SK-N-SH treated with all-trans-retinoic acid at 6 μM for 48 hours (cell line): ENCODE results near the gene RGS12.

Source experiments
- ATAC-seq: fragments of 200-7000 bp; cut with Tn5 transposase; 3 replicates; pipeline ENCODE4 v1.9.1; 2020; ENCODE audit warnings: mild to moderate bottlenecking, moderate library complexity
- ARNTL ChIP-seq: fragments of 450-650 bp; formaldehyde crosslinking; IDR thresholded peaks from 2 replicates; pipeline ENCODE4 v1.5.0; 2020; ENCODE audit warnings: low read depth, mild to moderate bottlenecking, moderate library complexity, borderline replicate concordance
- BACH2 ChIP-seq: fragments of 250-450 bp; sonication (Bioruptor Pico); IDR thresholded peaks from 2 replicates; pipeline ENCODE4 v1.9.0; 2021; ENCODE audit warnings: mild to moderate bottlenecking, borderline replicate concordance
- CSDC2 ChIP-seq: fragments of 250-450 bp; sonication (Bioruptor Pico); IDR thresholded peaks from 2 replicates; pipeline ENCODE4 v1.5.0; 2020; ENCODE audit warnings: mild to moderate bottlenecking, moderate library complexity
- GLIS3 ChIP-seq: fragments of 250-450 bp; sonication (Bioruptor Pico); IDR thresholded peaks from 2 replicates; pipeline ENCODE4 v1.5.0; 2020; ENCODE audit warnings: mild to moderate bottlenecking, moderate library complexity
- ISL1 ChIP-seq: fragments of 250-450 bp; sonication (Bioruptor Pico); IDR thresholded peaks from 2 replicates; pipeline ENCODE4 v2.1.2; 2022; ENCODE audit warnings: mild to moderate bottlenecking, moderate library complexity
- OSR1 ChIP-seq: fragments of 250-450 bp; sonication (Bioruptor Pico); IDR thresholded peaks from 2 replicates; pipeline ENCODE4 v1.8.0; 2022; ENCODE audit warnings: moderate library complexity, mild to moderate bottlenecking, inconsistent platforms
- SNAI2 ChIP-seq: fragments of 250-450 bp; sonication (Bioruptor Pico); IDR thresholded peaks from 2 replicates; pipeline ENCODE4 v1.5.0; 2020; ENCODE audit warnings: mild to moderate bottlenecking, moderate library complexity
- TCF4 ChIP-seq: fragments of 250-450 bp; sonication (Bioruptor Pico); IDR thresholded peaks from 2 replicates; pipeline ENCODE4 v1.8.0; 2021; ENCODE audit warnings: mild to moderate bottlenecking, moderate library complexity, borderline replicate concordance
- TOX ChIP-seq: fragments of 250-450 bp; sonication (Bioruptor Pico); IDR thresholded peaks from 2 replicates; pipeline ENCODE4 v1.8.0; 2021; ENCODE audit warnings: mild to moderate bottlenecking, moderate library complexity, borderline replicate concordance
- ZC3H10 ChIP-seq: fragments of 250-450 bp; sonication (Bioruptor Pico); IDR thresholded peaks from 2 replicates; pipeline ENCODE4 v1.5.1; 2021; ENCODE audit warnings: mild to moderate bottlenecking, moderate library complexity
- ZFP3 ChIP-seq: fragments of 250-450 bp; sonication (Bioruptor Pico); IDR thresholded peaks from 2 replicates; pipeline ENCODE4 v1.5.0; 2020; ENCODE audit warnings: mild to moderate bottlenecking, moderate library complexity
- ZFP30 ChIP-seq: fragments of 450-650 bp; formaldehyde crosslinking; IDR thresholded peaks from 2 replicates; pipeline ENCODE4 v1.5.0; 2022; ENCODE audit warnings: mild to moderate bottlenecking, moderate library complexity
- ZNF565 ChIP-seq: fragments of 450-650 bp; formaldehyde crosslinking; conservative IDR thresholded peaks from 2 replicates; pipeline ENCODE4 v1.5.0; 2020; ENCODE audit warnings: low read depth, mild to moderate bottlenecking, moderate library complexity
- ZNF70 ChIP-seq: fragments of 450-650 bp; formaldehyde crosslinking; IDR thresholded peaks from 2 replicates; pipeline ENCODE4 v1.5.0; 2020; ENCODE audit warnings: mild to moderate bottlenecking, moderate library complexity
- ZNF8 ChIP-seq: fragments of 450-650 bp; formaldehyde crosslinking; IDR thresholded peaks from 2 replicates; pipeline ENCODE4 v1.5.0; 2020; ENCODE audit warnings: mild to moderate bottlenecking, moderate library complexity
- TF ChIP-seq, protein P1 (sequence below): fragments of 250-450 bp; sonication (Bioruptor Pico); IDR thresholded peaks from 2 replicates; pipeline ENCODE4 v1.8.0; 2021; ENCODE audit warnings: low read depth, mild to moderate bottlenecking, moderate library complexity, borderline replicate concordance
- TF ChIP-seq, protein P2 (sequence below): fragments of 250-450 bp; sonication (Bioruptor Pico); IDR thresholded peaks from 2 replicates; pipeline ENCODE4 v1.8.0; 2020; ENCODE audit warnings: mild to moderate bottlenecking, moderate library complexity, borderline replicate concordance
- TF ChIP-seq, protein P3 (sequence below): fragments of 250-450 bp; sonication (Bioruptor Pico); IDR thresholded peaks from 2 replicates; pipeline ENCODE4 v1.5.0; 2020; ENCODE audit warnings: mild to moderate bottlenecking, moderate library complexity
- TF ChIP-seq, protein P4 (sequence below): fragments of 250-450 bp; sonication (Bioruptor Pico); IDR thresholded peaks from 2 replicates; pipeline ENCODE4 v1.5.1; 2021; ENCODE audit warnings: mild to moderate bottlenecking, moderate library complexity

RGS12 gene

DNA sequence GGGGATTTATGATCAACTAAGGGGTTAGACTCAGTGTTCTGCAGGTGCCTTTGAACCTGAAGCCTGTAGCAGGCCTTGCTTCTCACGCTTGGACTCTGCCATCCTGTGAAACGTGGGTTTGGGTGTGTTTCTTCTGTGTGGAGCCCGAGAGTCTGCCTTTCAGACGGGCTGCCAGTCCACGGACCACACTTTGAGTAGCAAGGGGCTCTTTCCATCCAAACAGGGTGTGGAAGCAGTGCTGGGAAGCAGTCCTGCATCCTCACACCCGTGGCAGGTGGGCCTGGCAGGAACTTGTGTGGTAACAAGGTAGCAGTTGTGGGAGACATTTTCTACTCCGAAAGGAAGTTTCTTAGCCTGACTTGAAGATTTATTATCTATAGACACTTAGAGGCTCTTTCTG lies 22.7 kb downstream of the RGS12 start (continued):
- TF ChIP-seq, protein P1, sequence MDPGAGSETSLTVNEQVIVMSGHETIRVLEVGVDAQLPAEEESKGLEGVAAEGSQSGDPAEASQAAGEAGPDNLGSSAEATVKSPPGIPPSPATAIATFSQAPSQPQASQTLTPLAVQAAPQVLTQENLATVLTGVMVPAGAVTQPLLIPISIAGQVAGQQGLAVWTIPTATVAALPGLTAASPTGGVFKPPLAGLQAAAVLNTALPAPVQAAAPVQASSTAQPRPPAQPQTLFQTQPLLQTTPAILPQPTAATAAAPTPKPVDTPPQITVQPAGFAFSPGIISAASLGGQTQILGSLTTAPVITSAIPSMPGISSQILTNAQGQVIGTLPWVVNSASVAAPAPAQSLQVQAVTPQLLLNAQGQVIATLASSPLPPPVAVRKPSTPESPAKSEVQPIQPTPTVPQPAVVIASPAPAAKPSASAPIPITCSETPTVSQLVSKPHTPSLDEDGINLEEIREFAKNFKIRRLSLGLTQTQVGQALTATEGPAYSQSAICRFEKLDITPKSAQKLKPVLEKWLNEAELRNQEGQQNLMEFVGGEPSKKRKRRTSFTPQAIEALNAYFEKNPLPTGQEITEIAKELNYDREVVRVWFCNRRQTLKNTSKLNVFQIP (CRISPR knock-in tag) = no peak
- TF ChIP-seq, all 23 proteins: peak for 0

DNA sequence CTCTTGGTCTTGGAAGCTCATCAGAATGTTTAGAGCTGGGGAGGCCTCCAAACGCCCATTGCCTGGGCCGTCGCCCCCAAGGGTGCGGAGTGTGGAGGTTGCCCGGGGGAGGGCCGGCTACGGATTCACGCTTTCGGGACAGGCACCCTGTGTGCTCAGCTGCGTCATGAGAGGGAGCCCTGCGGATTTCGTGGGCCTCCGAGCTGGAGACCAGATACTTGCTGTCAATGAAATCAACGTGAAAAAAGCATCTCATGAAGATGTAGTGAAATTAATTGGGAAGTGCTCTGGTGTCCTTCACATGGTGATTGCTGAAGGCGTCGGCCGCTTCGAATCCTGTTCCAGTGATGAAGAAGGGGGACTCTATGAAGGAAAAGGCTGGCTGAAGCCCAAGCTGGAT lies 23.3 kb downstream of the RGS12 start:
- TF ChIP-seq GLIS3 (CRISPR knock-in tag) (no peak), ISL1 (no peak), ZNF565 (CRISPR knock-in tag) (no peak), OSR1 (CRISPR knock-in tag) (no peak), ARNTL (CRISPR knock-in tag) (no peak), TOX (no peak), BACH2 (CRISPR knock-in tag) (no peak), SNAI2 (CRISPR knock-in tag) (no peak), ZFP3 (CRISPR knock-in tag) (no peak), ZNF70 (no peak), ZC3H10 (CRISPR knock-in tag) (no peak), ZNF8 (CRISPR knock-in tag) (no peak), TCF4 (CRISPR knock-in tag) (no peak)
- TF ChIP-seq, protein P2, sequence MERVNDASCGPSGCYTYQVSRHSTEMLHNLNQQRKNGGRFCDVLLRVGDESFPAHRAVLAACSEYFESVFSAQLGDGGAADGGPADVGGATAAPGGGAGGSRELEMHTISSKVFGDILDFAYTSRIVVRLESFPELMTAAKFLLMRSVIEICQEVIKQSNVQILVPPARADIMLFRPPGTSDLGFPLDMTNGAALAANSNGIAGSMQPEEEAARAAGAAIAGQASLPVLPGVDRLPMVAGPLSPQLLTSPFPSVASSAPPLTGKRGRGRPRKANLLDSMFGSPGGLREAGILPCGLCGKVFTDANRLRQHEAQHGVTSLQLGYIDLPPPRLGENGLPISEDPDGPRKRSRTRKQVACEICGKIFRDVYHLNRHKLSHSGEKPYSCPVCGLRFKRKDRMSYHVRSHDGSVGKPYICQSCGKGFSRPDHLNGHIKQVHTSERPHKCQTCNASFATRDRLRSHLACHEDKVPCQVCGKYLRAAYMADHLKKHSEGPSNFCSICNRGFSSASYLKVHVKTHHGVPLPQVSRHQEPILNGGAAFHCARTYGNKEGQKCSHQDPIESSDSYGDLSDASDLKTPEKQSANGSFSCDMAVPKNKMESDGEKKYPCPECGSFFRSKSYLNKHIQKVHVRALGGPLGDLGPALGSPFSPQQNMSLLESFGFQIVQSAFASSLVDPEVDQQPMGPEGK (CRISPR knock-in tag) = no peak
- TF ChIP-seq, protein P1 (CRISPR knock-in tag) = no peak
- TF ChIP-seq, protein P3, sequence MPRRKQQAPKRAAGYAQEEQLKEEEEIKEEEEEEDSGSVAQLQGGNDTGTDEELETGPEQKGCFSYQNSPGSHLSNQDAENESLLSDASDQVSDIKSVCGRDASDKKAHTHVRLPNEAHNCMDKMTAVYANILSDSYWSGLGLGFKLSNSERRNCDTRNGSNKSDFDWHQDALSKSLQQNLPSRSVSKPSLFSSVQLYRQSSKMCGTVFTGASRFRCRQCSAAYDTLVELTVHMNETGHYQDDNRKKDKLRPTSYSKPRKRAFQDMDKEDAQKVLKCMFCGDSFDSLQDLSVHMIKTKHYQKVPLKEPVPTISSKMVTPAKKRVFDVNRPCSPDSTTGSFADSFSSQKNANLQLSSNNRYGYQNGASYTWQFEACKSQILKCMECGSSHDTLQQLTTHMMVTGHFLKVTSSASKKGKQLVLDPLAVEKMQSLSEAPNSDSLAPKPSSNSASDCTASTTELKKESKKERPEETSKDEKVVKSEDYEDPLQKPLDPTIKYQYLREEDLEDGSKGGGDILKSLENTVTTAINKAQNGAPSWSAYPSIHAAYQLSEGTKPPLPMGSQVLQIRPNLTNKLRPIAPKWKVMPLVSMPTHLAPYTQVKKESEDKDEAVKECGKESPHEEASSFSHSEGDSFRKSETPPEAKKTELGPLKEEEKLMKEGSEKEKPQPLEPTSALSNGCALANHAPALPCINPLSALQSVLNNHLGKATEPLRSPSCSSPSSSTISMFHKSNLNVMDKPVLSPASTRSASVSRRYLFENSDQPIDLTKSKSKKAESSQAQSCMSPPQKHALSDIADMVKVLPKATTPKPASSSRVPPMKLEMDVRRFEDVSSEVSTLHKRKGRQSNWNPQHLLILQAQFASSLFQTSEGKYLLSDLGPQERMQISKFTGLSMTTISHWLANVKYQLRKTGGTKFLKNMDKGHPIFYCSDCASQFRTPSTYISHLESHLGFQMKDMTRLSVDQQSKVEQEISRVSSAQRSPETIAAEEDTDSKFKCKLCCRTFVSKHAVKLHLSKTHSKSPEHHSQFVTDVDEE = no peak
- no peak for ATAC-seq

DNA sequence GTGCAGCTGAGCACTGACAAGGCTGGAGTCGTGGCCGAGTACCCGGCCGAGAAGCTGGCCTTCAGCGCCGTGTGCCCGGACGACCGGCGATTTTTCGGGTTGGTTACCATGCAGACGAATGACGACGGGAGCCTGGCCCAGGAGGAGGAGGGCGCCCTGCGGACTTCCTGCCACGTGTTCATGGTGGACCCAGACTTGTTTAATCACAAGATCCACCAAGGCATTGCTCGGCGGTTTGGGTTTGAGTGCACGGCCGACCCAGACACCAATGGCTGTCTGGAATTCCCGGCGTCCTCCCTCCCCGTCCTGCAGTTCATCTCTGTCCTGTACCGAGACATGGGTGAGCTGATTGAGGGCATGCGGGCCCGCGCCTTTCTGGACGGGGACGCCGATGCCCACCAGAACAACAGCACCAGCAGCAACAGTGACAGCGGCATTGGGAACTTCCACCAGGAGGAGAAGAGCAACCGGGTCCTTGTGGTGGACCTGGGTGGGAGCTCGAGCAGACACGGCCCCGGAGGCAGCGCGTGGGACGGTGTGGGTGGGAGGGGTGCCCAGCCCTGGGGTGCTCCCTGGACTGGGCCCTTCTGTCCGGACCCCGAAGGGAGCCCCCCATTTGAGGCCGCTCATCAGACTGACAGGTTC lies 24.3 kb downstream of the RGS12 start:
- ATAC-seq = no peak
- TF ChIP-seq, protein P3 = no peak
- no peak for TF ChIP-seq CSDC2
- no peak for TF ChIP-seq ZFP30 (CRISPR knock-in tag)
- no peak for TF ChIP-seq OSR1 (CRISPR knock-in tag)
- TF ChIP-seq TOX = no peak
- TF ChIP-seq, protein P1 (CRISPR knock-in tag) = no peak
- no peak for TF ChIP-seq ARNTL (CRISPR knock-in tag)
- TF ChIP-seq ZNF8 (CRISPR knock-in tag) = no peak
- TF ChIP-seq, protein P4, sequence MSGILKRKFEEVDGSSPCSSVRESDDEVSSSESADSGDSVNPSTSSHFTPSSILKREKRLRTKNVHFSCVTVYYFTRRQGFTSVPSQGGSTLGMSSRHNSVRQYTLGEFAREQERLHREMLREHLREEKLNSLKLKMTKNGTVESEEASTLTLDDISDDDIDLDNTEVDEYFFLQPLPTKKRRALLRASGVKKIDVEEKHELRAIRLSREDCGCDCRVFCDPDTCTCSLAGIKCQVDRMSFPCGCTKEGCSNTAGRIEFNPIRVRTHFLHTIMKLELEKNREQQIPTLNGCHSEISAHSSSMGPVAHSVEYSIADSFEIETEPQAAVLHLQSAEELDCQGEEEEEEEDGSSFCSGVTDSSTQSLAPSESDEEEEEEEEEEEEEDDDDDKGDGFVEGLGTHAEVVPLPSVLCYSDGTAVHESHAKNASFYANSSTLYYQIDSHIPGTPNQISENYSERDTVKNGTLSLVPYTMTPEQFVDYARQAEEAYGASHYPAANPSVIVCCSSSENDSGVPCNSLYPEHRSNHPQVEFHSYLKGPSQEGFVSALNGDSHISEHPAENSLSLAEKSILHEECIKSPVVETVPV = no peak
